ENCODE measurements around the gene SLC16A10.

- TF ChIP-seq, protein P1, sequence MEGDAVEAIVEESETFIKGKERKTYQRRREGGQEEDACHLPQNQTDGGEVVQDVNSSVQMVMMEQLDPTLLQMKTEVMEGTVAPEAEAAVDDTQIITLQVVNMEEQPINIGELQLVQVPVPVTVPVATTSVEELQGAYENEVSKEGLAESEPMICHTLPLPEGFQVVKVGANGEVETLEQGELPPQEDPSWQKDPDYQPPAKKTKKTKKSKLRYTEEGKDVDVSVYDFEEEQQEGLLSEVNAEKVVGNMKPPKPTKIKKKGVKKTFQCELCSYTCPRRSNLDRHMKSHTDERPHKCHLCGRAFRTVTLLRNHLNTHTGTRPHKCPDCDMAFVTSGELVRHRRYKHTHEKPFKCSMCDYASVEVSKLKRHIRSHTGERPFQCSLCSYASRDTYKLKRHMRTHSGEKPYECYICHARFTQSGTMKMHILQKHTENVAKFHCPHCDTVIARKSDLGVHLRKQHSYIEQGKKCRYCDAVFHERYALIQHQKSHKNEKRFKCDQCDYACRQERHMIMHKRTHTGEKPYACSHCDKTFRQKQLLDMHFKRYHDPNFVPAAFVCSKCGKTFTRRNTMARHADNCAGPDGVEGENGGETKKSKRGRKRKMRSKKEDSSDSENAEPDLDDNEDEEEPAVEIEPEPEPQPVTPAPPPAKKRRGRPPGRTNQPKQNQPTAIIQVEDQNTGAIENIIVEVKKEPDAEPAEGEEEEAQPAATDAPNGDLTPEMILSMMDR (IDR thresholded peaks at IDR 0.05; ENCODE audit: low read depth, low read length) = no peak
- no peak for TF ChIP-seq EZH2phosphoT487 (IDR thresholded peaks at IDR 0.05; ENCODE audit: low read depth)
These were observed 124.2 kb downstream of the SLC16A10 start for GRCh38 chr6:111211411-111212030.
